ENCODE data around the gene SSR4.

The SSR4 gene

GRCh38 chrX:153782313-153782712, 12.2 kb upstream of the SSR4 start:
- no peak for DNase-seq

- no peak for DNase-seq
Observed at GRCh38 chrX:153782871-153783270, 11.6 kb upstream of the SSR4 start.

GRCh38 chrX:153783378-153784013, 11.0 kb upstream of the SSR4 start:
- no peak for DNase-seq

- no peak for DNase-seq
Observed at GRCh38 chrX:153784325-153784967, 10.0 kb upstream of the SSR4 start.

GRCh38 chrX:153786669-153787068, 7.8 kb upstream of the SSR4 start:
- no peak for DNase-seq

- DNase-seq = no peak
Observed at GRCh38 chrX:153789654-153790053, 4.8 kb upstream of the SSR4 start.

- no peak for DNase-seq
Observed at GRCh38 chrX:153791104-153791852, 3.2 kb upstream of the SSR4 start.

- DNase-seq = no peak
Observed at GRCh38 chrX:153792368-153792767, 2.1 kb upstream of the SSR4 start.

GRCh38 chrX:153793291-153793690, 1.2 kb upstream of the SSR4 start:
- DNase-seq = no peak

- no peak for DNase-seq
Observed at GRCh38 chrX:153794897-153795816, 689 bp downstream of the SSR4 start.

- DNase-seq = no peak
Observed at GRCh38 chrX:153797415-153798015, 3.0 kb downstream of the SSR4 start.

- DNase-seq = no peak
Observed at GRCh38 chrX:153799326-153799725, 4.9 kb downstream of the SSR4 start.

- DNase-seq = no peak
Observed at GRCh38 chrX:153800177-153800722, 5.8 kb downstream of the SSR4 start.

GRCh38 chrX:153800746-153801145, 6.3 kb downstream of the SSR4 start:
- no peak for DNase-seq

- DNase-seq = no peak
Observed at GRCh38 chrX:153801669-153802068, 7.2 kb downstream of the SSR4 start.

- no peak for DNase-seq
Observed at GRCh38 chrX:153802513-153803045, 8.1 kb downstream of the SSR4 start.

- no peak for DNase-seq
Observed at GRCh38 chrX:153803211-153804099, 9.0 kb downstream of the SSR4 start.

- no peak for DNase-seq
Observed at GRCh38 chrX:153804100-153804595, 9.7 kb downstream of the SSR4 start.

- DNase-seq = no peak
Observed at GRCh38 chrX:153804621-153805020, 10.2 kb downstream of the SSR4 start.

GRCh38 chrX:153805436-153805835, 11.0 kb downstream of the SSR4 start:
- no peak for DNase-seq
